Stimulated activated CD8-positive, alpha-beta memory T cell treated with anti-CD3 and anti-CD28 coated beads, Interleukin-2, amount 100 ng/mL, for 48 hours (primary cell): ENCODE data around the gene TNMD.
"Not testable (repeated sequence)": the region's sequence is repeated elsewhere in the genome, so short reads cannot be mapped to it uniquely, and the experiment has no call there.

ENCODE experiments used
- DNase-seq, 2 donors: peaks; one replicate each; pipeline ENCODE4 v3.0.0-alpha.2; 2020; ENCODE audit warnings: low read depth in 2 of 2

TNMD gene

GRCh38 chrX:100584611-100585010 is at the start of gene TNMD:
Gene TNMD (plus strand): TSS chrX:100584936. CDS start chrX:100585019, 83 bp downstream.
- DNase-seq: no peak

GRCh38 chrX:100565534-100565933 is 19.2 kb upstream of the TNMD start:
- not testable (repeated sequence) for DNase-seq

- no peak for DNase-seq
Observed at GRCh38 chrX:100586747-100587146, 2.0 kb downstream of the TNMD start.

DNA sequence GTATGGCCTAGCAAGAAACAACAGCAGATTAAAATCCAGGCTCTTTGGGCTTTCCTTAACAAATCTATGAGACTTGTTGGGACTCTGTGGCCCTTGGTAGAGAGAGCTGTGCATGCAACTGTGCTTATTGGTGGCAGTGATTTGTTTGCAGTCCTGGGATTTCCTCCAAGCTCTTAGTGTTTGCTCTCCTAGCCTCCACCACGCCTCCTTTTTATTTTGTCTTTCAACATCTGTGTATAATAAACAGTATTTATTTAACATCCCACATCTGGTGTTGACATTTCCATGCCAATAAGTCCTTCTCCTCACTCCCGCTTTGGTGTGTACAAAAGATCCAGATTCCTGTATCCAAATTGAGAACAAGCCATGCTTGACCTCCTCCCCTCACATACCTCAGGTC is 3.1 kb downstream of the TNMD start:
- no peak for DNase-seq

DNA sequence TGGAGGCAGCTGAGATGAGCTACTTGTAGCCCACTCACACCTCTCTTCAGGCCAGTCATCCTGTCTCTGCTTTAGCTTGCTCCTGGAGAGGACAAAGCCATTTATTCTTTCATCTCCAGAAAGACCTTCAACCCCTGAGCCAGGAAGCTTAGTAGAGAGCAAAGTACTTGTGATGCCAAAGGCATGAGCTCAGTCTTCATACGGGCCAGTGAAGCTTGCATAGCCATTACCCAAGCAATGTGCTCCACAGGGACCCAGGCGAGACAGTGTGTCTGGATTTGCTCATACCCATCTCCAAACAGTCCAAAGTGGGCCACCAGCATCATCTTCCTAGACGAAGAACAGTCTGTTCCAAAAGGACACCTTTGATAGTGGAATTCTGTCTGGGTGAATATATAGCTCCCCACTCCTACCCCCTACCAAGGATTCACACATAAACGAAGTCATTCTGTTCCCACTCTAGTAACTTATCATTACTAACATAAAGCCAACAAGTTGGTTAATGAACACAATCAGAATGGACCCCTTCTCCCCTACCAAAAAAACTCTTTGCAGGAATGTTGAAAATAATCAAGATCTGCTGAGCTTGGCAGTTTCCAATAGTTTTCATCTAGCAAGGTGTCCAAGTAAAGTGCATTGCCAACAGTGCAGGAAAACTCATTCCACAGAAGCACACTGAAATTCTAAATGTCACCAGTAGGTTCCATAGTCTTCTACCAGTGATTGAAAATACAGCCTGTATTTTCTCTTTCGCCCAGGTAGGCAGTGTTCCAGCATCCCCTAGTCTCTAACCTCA is 6.7 kb downstream of the TNMD start:
- no peak for DNase-seq

DNA sequence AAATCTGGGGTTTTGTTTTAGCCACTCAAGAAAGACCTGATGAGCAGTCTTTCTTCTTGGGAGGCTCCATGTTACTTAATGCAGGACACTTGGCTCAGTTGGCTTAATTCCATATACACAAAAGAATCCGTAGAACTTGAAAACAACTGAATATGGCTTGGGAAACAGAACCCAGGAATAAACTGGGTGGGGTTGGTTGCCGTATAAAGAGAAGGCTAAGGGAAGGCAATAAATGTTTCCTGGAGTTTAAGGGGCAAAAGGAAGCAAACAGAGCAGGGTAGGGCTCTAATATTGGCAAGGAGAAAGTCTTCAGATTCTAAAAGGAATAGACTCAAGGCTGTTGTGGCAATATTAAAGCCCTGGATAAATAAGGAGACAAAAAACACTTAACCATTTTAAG is 8.4 kb downstream of the TNMD start:
- DNase-seq: no peak

DNA sequence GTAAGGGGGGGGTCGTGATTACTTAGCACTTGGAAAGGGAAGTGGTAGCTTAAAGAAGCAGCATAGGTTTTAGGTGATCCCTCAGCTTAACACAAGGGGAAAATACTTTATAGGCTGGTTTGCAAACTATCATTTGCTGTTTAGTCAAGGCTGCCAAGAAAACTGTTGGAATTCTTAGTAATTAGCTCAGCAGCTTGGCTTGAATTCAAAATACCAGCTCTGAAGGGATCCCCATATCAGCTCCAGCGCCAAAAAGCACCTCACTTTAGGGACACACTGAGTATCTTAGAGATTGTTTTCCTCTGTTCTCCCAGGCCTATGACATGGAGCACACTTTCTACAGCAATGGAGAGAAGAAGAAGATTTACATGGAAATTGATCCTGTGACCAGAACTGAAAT is 8.8 kb downstream of the TNMD start:
- DNase-seq: no peak

DNA sequence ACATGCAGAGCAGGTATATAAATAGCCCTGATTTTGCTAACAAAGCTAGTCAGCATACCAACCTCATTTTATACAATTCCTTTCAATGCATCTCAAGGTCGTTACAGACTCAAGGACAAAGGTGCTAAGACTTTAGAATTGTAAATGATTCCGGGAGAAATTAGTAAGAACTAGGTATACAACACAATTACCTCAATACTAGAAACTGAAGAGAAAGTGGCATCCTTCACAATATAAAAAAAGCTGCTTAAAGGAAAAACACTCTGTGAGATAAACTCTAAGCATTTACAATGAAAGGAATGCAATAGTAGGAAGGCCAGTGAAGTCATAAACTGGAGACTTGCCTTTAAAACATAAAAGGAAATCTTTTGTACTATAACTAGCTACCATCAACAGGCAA is 11.9 kb downstream of the TNMD start:
- DNase-seq: no peak

DNA sequence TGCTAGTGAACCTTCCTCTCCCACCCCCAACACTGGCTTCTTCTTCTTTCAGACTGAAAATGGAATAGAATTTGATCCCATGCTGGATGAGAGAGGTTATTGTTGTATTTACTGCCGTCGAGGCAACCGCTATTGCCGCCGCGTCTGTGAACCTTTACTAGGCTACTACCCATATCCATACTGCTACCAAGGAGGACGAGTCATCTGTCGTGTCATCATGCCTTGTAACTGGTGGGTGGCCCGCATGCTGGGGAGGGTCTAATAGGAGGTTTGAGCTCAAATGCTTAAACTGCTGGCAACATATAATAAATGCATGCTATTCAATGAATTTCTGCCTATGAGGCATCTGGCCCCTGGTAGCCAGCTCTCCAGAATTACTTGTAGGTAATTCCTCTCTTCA is 14.7 kb downstream of the TNMD start:
- no peak for DNase-seq

GRCh38 chrX:100600340-100600739 is 15.6 kb downstream of the TNMD start:
- DNase-seq: no peak

DNA sequence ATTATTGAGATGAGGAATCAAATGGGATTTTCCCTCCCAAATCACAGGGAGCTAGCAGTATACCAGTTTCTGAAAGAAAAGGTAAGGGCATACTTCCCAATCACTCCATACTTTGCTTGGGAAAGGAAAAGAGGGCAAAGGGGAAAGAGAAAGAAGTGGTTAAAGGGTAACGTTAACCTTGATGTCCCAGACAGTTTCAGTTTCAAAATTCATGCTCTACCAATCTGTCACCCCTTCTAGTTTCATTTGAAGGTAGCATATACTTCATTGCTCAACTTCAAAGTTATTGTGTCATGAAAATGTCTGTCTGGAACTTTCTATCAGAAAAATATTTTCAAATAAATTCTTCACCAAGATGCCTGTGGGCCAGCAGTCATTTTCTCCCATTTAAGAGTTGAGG is 16.0 kb downstream of the TNMD start:
- no peak for DNase-seq

DNA sequence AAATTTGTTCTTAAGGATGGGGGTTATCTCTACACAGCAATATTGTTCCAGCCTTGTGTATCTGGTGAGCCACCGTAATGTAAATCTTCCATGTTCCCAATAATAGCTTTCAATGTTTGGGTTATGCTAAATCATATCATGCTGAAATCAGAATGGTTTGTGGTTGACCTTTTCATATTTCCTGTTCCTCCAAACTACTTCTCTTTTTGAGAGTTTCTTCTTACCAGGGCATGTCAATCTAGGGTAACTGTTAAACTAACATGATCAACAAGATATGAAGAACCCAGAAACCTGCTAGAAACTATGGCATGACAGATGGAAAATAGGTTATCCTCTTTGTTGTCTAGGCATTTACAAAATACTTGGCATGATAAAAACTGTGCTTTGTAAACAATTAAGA is 22.0 kb downstream of the TNMD start:
- DNase-seq: no peak

DNA sequence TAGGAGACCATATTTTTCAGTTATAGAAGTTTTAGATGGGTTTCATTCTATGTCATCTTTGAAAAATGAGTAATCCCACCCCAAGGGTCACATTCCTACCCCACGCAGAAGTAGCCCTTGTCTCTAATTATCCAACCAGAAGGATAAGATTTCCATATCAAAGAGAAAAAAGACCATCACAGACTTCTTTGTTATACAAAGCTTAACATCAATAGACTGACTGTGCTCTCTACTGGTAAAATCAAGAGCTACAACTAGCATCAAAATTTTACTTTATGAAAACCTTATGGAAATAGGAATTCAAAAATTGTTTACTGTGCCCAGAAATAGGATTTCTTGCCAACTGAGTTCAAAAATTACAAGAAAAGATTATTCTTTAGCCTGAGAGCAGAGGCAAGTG is 24.9 kb downstream of the TNMD start:
- no peak for DNase-seq

DNA sequence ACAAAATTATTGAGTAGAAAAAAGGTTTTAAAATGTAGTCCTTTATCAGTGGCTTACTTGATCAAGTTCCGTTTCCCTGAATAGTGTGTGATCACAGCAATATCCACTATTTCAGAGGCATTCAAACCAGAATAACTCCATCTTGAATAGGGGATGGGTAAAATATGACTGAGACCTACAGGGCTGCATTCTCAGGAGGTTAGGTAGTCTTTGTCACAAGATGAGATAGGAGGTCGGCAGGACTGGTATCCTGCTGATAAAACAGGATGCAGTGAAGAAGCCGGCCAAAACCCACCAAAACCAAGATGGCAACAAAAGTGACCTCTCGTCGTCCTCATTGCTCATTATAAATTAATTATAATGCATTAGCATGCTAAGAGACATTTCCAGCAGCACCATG is 27.2 kb downstream of the TNMD start:
- no peak for DNase-seq

- no peak for DNase-seq
Observed at GRCh38 chrX:100615005-100615404, 30.3 kb downstream of the TNMD start.

DNA sequence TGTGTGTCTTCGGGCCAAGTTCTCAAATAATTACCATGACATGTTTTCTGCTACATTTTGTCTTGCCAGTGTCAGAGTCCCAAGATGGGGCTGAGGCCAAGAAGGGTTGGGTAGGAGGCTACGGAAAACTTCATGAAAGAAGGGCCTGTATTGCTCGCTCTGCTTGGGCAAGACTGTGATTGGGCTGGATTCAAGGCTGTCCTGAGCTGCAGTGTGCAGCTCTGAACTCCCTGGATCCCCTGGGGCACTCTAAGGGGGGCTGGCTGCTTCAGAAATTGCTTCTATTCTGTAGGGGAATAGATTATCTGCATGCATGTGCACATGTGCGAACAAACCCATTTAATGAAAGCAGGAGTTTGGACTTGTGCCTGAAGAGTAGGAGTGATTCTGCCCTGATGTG is 38.3 kb downstream of the TNMD start:
- no peak for DNase-seq

GRCh38 chrX:100625985-100626491 is 41.3 kb downstream of the TNMD start:
- no peak for DNase-seq

DNA sequence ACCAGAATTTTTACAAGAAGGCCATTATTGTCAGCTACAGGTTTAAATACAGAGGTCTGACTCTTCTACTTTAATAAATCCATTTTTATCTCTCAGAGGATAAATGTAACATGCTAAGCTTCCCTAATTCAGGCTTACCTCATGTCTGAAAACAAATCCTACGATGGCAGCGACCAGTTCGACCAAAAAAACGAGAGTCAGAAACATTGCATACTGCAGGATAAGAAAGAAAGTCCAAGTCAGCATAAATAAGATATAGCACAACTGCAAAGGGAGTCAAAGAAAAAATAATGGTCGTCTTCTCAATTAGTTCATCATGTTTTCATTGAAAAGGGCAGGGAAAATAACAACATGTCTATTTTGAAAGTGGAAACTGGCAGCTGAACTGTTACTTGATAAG is 50.3 kb downstream of the TNMD start:
- no peak for DNase-seq

GRCh38 chrX:100635989-100636320 is 51.2 kb downstream of the TNMD start:
- DNase-seq: no peak

GRCh38 chrX:100636321-100636991 is 51.7 kb downstream of the TNMD start, which contains the start of gene TSPAN6:
Gene TSPAN6 (minus strand): TSS chrX:100636806. CDS start chrX:100636694, 112 bp downstream.
- peak; percentile 44 to 56 for DNase-seq

- DNase-seq: no peak
Observed at GRCh38 chrX:100642290-100642689, 57.6 kb downstream of the TNMD start.

DNA sequence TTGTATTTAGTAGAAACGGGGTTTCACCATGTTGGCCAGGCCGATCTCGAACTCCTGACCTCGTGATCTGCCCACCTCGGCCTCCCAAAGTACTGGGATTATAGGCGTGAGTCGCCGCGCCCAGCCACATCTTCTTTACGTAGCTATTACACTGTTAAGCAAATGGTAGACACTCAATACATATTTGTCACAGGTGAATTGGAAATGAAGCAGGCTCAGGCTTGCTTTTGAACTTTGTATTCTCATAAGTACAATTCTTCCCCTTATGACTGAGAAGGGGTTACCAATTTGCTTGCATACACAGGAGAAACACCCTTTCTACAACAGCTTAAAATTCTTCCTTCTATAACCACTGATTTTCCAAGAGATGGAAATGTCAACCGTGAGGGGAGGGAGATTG is 58.5 kb downstream of the TNMD start:
- no peak for DNase-seq
